HuH-7.5 (cell line): Measurements from ENCODE around the gene KRTAP2-1.
A peak's percentile ranks its signal among the peaks of the same experiment; 100 is the strongest.
"Not testable (repeated sequence)": the region's sequence is repeated elsewhere in the genome, so short reads cannot be mapped to it uniquely, and the experiment has no call there.

Source experiments
- DNase-seq: peaks from one replicate; pipeline ENCODE4 v3.0.0; 2011; ENCODE audit warnings: low spot score

KRTAP2-1 gene

GRCh38 chr17:41012326-41013120 is 34.6 kb downstream of the KRTAP2-1 start:
- DNase-seq = no peak

GRCh38 chr17:41010441-41010840 is 36.7 kb downstream of the KRTAP2-1 start:
- DNase-seq = no peak

- no peak for DNase-seq
Observed at GRCh38 chr17:41009936-41010335, 37.2 kb downstream of the KRTAP2-1 start.

GRCh38 chr17:41009301-41009760 is 37.8 kb downstream of the KRTAP2-1 start:
- DNase-seq = peak; percentile 8

- no peak for DNase-seq
Observed at GRCh38 chr17:41008811-41009210, 38.3 kb downstream of the KRTAP2-1 start, which contains the start of gene KRTAP3-1. TSS of gene KRTAP3-1 (minus strand) at chr17:41009128. CDS start at chr17:41009074, 54 bp downstream.

GRCh38 chr17:41004397-41004796 is 42.7 kb downstream of the KRTAP2-1 start:
- DNase-seq = no peak

GRCh38 chr17:41003926-41004325 is 43.2 kb downstream of the KRTAP2-1 start:
- DNase-seq = no peak

GRCh38 chr17:41002814-41003213 is 44.3 kb downstream of the KRTAP2-1 start:
- DNase-seq = no peak

- DNase-seq = no peak
Observed at GRCh38 chr17:41001795-41002194, 45.3 kb downstream of the KRTAP2-1 start.

- not testable (repeated sequence) for DNase-seq
Observed at GRCh38 chr17:40999563-40999962, 47.6 kb downstream of the KRTAP2-1 start, which contains the start of gene KRTAP3-2. TSS of gene KRTAP3-2 (minus strand) at chr17:40999906. CDS start at chr17:40999853, 53 bp downstream.

GRCh38 chr17:40997361-40997760 is 49.8 kb downstream of the KRTAP2-1 start:
- no peak for DNase-seq

- no peak for DNase-seq
Observed at GRCh38 chr17:40996829-40997228, 50.3 kb downstream of the KRTAP2-1 start.
